ENCODE measurements around the gene NHS.

The NHS gene

GRCh38 chrX:17588303-17588702 is 213.3 kb downstream of the NHS start:
- Histone ChIP-seq H3K9me3 (ENCODE audit: low read length) (no peaks in the 10 kb centered on the region), H3K9me2 (ENCODE audit: low read depth, low read length) (no peaks in the 10 kb centered on the region), H3K4me1 (ENCODE audit: insufficient read depth, low read length, severe bottlenecking) (no peaks in the 10 kb centered on the region), H3K27me3 (ENCODE audit: insufficient read depth, low read length) (no peaks in the 10 kb centered on the region), H3K4me3 (ENCODE audit: low read depth, low read length, poor library complexity, severe bottlenecking) (no peak overlapping the region), H3K9ac (ENCODE audit: low read length) (no peak overlapping the region), H3K36me3 (ENCODE audit: insufficient read depth, low read length) (no peaks in the 10 kb centered on the region), H3K27ac (ENCODE audit: low read depth, low read length, poor library complexity, severe bottlenecking) (no peak overlapping the region), H3K4me2 (ENCODE audit: low read length) (no peak overlapping the region), H4K20me1 (ENCODE audit: insufficient read depth, low read length) (no peaks in the 10 kb centered on the region), H2AFZ (ENCODE audit: low read length) (no peak overlapping the region), H3F3A (ENCODE audit: insufficient read depth, low read length) (no peaks in the 10 kb centered on the region), H3K79me2 (ENCODE audit: insufficient read depth, low read length) (no peaks in the 10 kb centered on the region)
- TF ChIP-seq EZH2 (IDR thresholded peaks at IDR 0.05; ENCODE audit: borderline replicate concordance, low read length) (no peak), CTCF (IDR thresholded peaks at IDR 0.05; ENCODE audit: low read length) (no peak)

DNA sequence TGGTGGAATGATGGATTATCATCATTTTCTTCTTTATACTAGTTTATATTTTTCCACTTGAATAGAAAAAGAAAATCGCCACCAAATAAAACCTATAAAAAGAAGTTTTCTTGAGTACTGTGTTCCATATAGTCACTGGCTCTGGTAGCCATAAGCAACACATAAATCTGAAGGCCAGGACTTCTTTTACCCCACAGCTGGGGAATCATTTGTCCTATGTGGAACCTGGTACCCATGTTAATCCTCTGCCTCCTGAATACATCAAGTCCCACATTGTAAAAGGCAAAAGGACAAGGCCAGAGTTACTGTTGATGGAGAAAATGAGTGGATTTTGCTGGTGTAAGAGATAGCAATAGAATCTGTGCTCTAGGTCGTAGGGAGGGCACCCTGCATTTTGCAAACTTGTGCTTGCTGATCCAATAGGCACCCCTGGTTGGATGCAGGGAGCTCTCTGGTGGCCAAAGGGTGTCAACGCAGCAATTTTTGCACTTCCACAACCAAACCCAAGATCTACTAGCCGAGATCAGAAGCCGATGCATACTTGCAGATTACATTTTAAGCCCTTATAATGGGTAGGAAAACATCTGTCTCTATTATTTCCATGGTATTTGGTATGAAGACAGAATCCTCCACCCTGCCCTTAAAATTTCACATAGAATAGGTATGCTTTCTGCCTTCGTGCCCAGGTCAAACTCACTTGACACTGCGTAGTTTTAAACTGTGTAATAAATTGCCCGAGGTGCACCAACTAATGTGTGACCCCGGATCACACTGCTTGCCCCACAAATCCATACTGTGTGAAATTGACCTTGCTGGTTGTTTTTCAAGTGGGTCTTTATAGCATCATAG is 216.1 kb downstream of the NHS start:
- Histone ChIP-seq H3K27ac (ENCODE audit: low read depth, low read length, poor library complexity, severe bottlenecking) (no peak overlapping the region), H3K9me2 (ENCODE audit: low read depth, low read length) (no peaks in the 10 kb centered on the region), H3K9ac (ENCODE audit: low read length) (no peak overlapping the region), H3K4me2 (ENCODE audit: low read length) (no peak overlapping the region), H4K20me1 (ENCODE audit: insufficient read depth, low read length) (no peaks in the 10 kb centered on the region), H2AFZ (ENCODE audit: low read length) (no peak overlapping the region), H3K27me3 (ENCODE audit: insufficient read depth, low read length) (no peaks in the 10 kb centered on the region), H3K36me3 (ENCODE audit: insufficient read depth, low read length) (no peaks in the 10 kb centered on the region), H3K4me1 (ENCODE audit: insufficient read depth, low read length, severe bottlenecking) (no peaks in the 10 kb centered on the region), H3F3A (ENCODE audit: insufficient read depth, low read length) (no peaks in the 10 kb centered on the region), H3K9me3 (ENCODE audit: low read length) (no peaks in the 10 kb centered on the region), H3K4me3 (ENCODE audit: low read depth, low read length, poor library complexity, severe bottlenecking) (no peak overlapping the region), H3K79me2 (ENCODE audit: insufficient read depth, low read length) (no peaks in the 10 kb centered on the region)
- TF ChIP-seq CTCF (IDR thresholded peaks at IDR 0.05; ENCODE audit: low read length) (peak; percentile 45; the same call in 1 of the 2 replicates), EZH2 (IDR thresholded peaks at IDR 0.05; ENCODE audit: borderline replicate concordance, low read length) (no peak)

DNA sequence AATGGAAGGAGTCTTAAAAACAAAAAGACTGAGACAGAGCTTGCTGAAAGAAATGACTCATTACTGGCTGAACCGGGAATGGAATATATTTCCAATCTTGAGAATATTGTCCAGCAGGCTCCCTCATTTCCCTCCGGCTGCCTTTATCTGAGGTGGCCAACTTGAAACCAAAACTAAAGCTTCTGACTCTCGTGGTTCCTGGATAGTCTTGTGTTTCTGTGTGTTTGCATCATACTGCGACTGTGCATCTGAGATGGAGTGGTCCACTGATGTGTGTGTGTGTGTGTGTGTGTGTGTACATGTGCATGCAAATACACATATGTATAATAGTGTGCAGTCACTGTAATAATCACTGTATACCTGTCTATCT is 216.7 kb downstream of the NHS start:
- Histone ChIP-seq H3K9me2 (ENCODE audit: low read depth, low read length) (no peaks in the 10 kb centered on the region), H3K4me1 (ENCODE audit: insufficient read depth, low read length, severe bottlenecking) (no peaks in the 10 kb centered on the region), H3K4me2 (ENCODE audit: low read length) (no peak overlapping the region), H2AFZ (ENCODE audit: low read length) (no peak overlapping the region), H3K27me3 (ENCODE audit: insufficient read depth, low read length) (no peaks in the 10 kb centered on the region), H3K36me3 (ENCODE audit: insufficient read depth, low read length) (no peaks in the 10 kb centered on the region), H3F3A (ENCODE audit: insufficient read depth, low read length) (no peaks in the 10 kb centered on the region), H3K79me2 (ENCODE audit: insufficient read depth, low read length) (no peaks in the 10 kb centered on the region), H3K4me3 (ENCODE audit: low read depth, low read length, poor library complexity, severe bottlenecking) (no peak overlapping the region), H3K27ac (ENCODE audit: low read depth, low read length, poor library complexity, severe bottlenecking) (no peak overlapping the region), H4K20me1 (ENCODE audit: insufficient read depth, low read length) (no peaks in the 10 kb centered on the region), H3K9me3 (ENCODE audit: low read length) (no peaks in the 10 kb centered on the region), H3K9ac (ENCODE audit: low read length) (no peak overlapping the region)
- TF ChIP-seq CTCF (IDR thresholded peaks at IDR 0.05; ENCODE audit: low read length) = no peak
- TF ChIP-seq EZH2 (IDR thresholded peaks at IDR 0.05; ENCODE audit: borderline replicate concordance, low read length) = no peak

Data from OCI-LY1 (cell line).